ENCODE data around the gene SERF2.

Gene SERF2

DNA sequence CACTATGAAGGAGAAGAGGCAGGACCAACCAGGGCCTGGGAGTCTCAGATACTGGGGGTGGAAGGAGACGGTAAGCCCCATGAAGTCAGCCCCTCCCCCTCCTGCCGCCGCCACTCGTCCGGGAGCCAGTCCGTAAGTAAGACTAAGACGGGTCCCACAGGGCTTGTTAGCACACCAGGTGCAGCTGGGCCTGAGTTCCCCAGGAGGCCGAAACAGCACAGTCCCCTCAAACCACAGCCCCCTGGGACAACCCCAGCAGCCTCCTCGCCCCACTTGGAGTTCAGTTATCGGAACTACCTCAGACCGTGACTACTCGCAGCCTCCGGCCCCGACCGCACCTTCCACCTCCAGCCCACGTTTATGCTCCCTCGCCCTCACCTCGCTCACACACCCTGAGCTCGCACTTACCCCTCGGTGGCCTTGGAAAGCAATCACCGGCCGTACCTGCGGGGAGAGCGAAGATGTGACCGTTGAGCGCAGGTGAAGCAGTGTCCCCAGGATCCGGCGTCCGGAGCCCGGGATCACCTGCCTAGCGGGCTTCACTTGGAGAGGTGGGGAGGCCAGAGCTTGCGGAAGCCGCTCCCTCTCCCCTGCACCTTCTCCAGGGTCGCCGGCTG, 15.9 kb upstream of the SERF2 start:
- H3K4me3 ChIP-seq, result peak overlapping the region; percentile 59
- in situ Hi-C loops (cut with MboI; ENCODE audit: low sequenced_read_pairs), result no loop called here
- DNase-seq (ENCODE audit: low spot score in 2 of 2), result peak in 1 of 2 experiments; percentile 58
- H3K36me3 ChIP-seq (replicated peaks), result peaks cover 28% of the 10 kb centered on the region
- no peaks in the 10 kb centered on the region for H3K27me3 ChIP-seq (ENCODE audit: low read depth)
- no peaks in the 10 kb centered on the region for H3K9me3 ChIP-seq
- peaks cover 20% of the 10 kb centered on the region for H3K4me1 ChIP-seq

DNA sequence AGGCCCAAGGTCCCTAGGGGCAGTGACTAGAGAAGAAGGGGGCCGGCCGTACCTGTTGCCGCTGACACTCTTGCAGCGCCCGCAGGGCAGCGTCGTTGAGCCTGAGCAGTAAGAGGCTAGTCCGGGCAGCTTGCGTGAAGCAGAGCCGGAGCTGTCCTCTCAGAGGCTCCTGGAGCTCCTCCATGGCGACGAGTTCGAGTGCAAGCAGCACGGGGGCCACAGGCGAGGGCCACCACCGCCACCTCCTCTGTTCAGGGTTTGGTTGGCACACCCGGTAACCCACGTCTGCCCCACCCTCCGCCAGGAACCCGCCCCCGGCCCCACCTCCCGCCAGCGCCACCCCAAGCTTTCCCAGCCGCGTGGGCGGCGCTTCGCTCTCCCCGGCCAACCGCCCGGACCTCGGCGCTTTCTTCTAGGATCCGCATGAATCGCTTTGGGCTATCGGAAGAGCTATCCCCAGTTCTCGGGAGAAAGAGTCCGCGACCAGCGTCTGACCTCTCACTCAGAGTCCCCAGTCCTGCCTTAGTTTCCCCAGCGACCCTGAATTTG, 15.3 kb upstream of the SERF2 start, which contains the start of gene ELL3:
ELL3 (minus strand) TSS at position 249 of the 549 bp plus-strand sequence; CDS start at position 184, 65 bp downstream.
- H3K4me3 ChIP-seq, result peak within 1 kb of the TSS; percentile 59

DNA sequence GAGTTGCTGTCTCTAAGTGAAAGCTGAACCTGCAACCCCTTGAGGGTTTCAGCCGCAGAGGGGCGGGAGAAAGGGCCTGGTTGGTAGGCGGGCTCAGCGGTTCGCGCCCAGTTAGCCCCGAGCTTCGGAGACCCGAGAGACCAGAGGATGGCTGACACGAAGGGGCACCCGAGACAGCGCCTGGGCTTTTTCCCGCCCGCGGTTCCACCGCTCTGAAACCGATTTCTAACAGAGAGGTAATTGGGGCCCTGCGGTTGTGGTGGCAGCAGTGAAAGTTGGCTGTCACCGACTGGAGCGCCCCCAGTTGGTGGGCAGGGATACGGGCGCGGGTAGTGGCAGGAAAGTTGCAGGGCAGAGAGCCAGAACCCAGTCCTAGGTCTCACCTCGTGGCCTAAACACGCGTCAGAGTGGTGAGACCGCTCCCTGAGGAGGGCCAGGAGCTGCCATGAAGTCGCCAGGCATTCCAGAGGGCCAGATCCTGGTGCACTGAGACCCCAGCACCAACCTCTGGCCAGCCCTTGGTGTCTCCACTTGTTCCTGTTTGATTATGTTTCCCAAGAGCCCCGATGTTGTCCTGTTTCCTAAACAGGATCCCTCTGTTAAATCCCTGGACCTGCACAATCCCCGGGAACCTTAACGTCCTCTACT, 14.7 kb upstream of the SERF2 start:
- H3K9me3 ChIP-seq, result no peaks in the 10 kb centered on the region
- DNase-seq (ENCODE audit: low spot score in 2 of 2), result peak; percentile 65 to 83
- H3K4me1 ChIP-seq, result peaks cover 20% of the 10 kb centered on the region
- in situ Hi-C loops (cut with MboI; ENCODE audit: low sequenced_read_pairs), result no loop called here
- H3K36me3 ChIP-seq (replicated peaks), result peaks cover 17% of the 10 kb centered on the region
- H3K27me3 ChIP-seq (ENCODE audit: low read depth), result no peaks in the 10 kb centered on the region
- H3K4me3 ChIP-seq, result peak overlapping the region; percentile 59

More for the DNA sequence above, 15.3 kb upstream of the SERF2 start, which contains the start of gene ELL3:
- peaks cover 23% of the 10 kb centered on the region for H3K36me3 ChIP-seq (replicated peaks)
- H3K9me3 ChIP-seq, result no peaks in the 10 kb centered on the region
- peaks cover 20% of the 10 kb centered on the region for H3K4me1 ChIP-seq
- H3K27me3 ChIP-seq (ENCODE audit: low read depth), result no peaks in the 10 kb centered on the region
- in situ Hi-C loops (cut with MboI; ENCODE audit: low sequenced_read_pairs), result no loop called here
- DNase-seq (ENCODE audit: low spot score in 2 of 2), result peak; percentile 67 to 90

DNA sequence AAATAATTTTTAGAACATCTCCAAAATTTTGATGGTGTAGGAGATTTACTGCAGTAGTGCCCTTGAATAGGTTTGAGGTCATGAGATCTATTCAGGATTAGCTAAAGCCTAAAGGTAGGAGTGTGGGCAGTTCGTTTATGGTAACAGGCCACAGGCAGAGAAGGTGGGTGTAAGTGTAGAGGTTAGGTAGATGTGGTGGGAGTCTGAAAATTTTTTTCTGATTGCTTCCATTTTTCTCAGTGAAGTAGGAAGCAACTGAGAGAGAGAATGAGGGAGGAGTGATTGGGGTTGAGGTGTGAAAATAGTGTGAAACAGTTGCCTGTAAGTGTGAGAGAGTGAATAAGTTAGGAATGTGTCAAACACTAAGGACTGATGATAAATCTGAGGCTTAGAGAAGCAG, 13.1 kb upstream of the SERF2 start:
- in situ Hi-C loops (cut with MboI; ENCODE audit: low sequenced_read_pairs), result no loop called here
- Histone ChIP-seq H3K36me3 (replicated peaks) (peaks cover 7% of the 10 kb centered on the region; the same call in 1 of the 2 replicates), H3K27me3 (ENCODE audit: low read depth) (no peaks in the 10 kb centered on the region), H3K4me1 (peaks cover 20% of the 10 kb centered on the region), H3K9me3 (no peaks in the 10 kb centered on the region), H3K4me3 (no peak overlapping the region)
- DNase-seq (ENCODE audit: low spot score in 2 of 2), result no peak

DNA sequence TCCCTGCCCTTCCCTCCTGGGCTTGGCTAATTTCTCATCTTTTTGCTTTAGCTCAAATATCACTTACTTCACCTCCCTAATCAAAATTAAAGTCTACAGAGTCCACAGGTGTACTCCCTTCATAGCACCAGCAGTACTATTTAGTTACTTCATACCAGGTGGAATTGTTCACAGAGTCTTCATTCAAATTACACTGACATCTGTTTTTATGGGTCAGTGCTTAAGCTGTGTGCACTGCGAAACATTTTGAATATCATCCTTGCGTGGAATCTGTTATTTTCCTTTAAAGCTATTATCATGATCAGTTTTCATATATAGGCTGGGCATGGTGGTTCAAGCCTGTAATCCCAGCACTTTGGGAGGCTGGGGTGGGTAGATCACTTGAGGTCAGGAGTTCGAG, 2.7 kb upstream of the SERF2 start:
- H3K9me3 ChIP-seq, result no peaks in the 10 kb centered on the region
- no peaks in the 10 kb centered on the region for H3K27me3 ChIP-seq (ENCODE audit: low read depth)
- no peak for DNase-seq (ENCODE audit: low spot score in 2 of 2)
- peaks cover 19% of the 10 kb centered on the region for H3K4me1 ChIP-seq
- peaks cover 21% of the 10 kb centered on the region for H3K36me3 ChIP-seq (replicated peaks)
- in situ Hi-C loops (cut with MboI; ENCODE audit: low sequenced_read_pairs), result no loop called here
- no peak overlapping the region for H3K4me3 ChIP-seq

DNA sequence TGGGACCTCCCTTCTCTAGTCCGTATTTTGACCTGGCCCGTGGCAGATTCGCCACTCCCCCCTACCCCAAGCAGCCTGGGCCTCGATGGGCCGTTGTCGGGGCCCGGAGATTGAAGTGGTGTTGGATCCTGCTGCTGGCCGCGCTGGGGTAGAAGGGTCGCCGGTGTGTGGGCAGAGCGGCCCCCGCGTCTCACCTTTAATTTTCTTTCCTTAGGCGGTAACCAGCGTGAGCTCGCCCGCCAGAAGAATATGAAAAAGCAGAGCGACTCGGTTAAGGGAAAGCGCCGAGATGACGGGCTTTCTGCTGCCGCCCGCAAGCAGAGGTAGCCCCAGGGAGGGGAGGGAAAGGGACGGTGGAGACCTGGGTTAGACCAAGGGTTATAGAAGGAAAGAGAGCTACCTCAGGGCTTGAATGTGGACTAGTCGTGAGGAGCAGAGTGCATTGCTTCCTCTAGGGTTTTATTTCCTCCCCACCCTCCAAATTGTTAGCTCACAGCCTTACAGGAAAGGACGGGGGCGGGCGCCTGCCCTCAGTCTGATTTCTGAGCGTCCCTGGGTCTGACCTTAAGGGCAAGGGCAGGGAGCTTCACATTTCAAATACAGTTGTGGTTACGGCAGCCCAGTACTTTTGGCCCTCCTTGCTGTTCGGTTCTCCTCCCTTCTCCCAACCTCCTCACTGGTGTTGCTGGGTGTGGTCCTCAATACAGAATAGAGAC, 799 bp downstream of the SERF2 start:
- H3K36me3 ChIP-seq (replicated peaks), result peaks cover 45% of the 10 kb centered on the region
- in situ Hi-C loops (cut with MboI; ENCODE audit: low sequenced_read_pairs), result no loop called here
- no peaks in the 10 kb centered on the region for H3K27me3 ChIP-seq (ENCODE audit: low read depth)
- no peaks in the 10 kb centered on the region for H3K9me3 ChIP-seq
- peak overlapping the region; percentile 98 for H3K4me3 ChIP-seq
- no peak for DNase-seq (ENCODE audit: low spot score in 2 of 2)
- peaks cover 18% of the 10 kb centered on the region for H3K4me1 ChIP-seq

DNA sequence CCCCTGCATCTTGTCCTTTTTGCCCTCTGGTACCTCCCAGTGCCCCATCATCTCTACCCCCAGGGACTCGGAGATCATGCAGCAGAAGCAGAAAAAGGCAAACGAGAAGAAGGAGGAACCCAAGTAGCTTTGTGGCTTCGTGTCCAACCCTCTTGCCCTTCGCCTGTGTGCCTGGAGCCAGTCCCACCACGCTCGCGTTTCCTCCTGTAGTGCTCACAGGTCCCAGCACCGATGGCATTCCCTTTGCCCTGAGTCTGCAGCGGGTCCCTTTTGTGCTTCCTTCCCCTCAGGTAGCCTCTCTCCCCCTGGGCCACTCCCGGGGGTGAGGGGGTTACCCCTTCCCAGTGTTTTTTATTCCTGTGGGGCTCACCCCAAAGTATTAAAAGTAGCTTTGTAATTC, 1.5 kb downstream of the SERF2 start:
- Histone ChIP-seq H3K9me3 (no peaks in the 10 kb centered on the region), H3K36me3 (replicated peaks) (peaks cover 47% of the 10 kb centered on the region), H3K4me1 (peaks cover 12% of the 10 kb centered on the region), H3K27me3 (ENCODE audit: low read depth) (no peaks in the 10 kb centered on the region), H3K4me3 (peak overlapping the region; percentile 98)
- in situ Hi-C loops (cut with MboI; ENCODE audit: low sequenced_read_pairs), result no loop called here
- no peak for DNase-seq (ENCODE audit: low spot score in 2 of 2)

DNA sequence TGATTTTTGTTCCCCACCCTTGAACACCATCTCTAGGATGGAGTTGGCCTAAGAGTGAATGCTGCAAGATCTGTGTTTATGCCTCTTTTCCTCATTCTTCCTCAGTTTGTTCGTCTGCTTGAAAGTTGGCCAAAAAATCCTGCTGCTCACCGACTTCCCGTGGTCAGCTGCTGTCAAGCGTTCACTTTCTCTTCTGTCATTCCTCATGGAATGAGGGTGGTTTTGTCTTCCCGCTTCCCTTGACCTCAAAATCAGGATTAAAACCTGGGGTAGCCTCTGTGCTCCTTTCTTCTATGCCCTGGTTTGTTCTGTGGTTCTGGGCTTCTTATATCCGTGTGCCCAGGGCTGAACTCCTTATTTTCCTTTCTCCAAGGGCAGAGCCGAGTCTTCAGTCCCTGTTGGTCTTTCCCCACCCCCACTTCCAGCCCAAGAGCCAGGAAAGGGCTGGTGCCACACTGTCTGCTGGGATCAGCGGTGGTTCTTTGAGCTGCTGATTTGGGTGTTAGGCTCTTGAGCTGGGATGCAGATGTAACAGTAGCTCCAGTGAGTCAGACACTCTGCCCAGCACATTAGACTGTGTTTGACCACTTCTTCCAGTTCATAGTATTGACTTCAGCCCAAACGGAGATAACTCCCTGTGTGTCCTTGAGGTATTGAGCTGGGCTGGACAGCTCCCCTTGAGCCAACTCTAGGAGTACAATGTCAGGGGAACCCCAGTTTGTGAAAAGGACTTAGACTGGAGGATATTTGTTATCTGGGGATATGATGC, 2.3 kb downstream of the SERF2 start:
- in situ Hi-C loops (cut with MboI; ENCODE audit: low sequenced_read_pairs), result no loop called here
- Histone ChIP-seq H3K27me3 (ENCODE audit: low read depth) (no peaks in the 10 kb centered on the region), H3K9me3 (no peaks in the 10 kb centered on the region), H3K36me3 (replicated peaks) (peaks cover 55% of the 10 kb centered on the region), H3K4me3 (no peak overlapping the region), H3K4me1 (peaks cover 10% of the 10 kb centered on the region)
- no peak for DNase-seq (ENCODE audit: low spot score in 2 of 2)

DNA sequence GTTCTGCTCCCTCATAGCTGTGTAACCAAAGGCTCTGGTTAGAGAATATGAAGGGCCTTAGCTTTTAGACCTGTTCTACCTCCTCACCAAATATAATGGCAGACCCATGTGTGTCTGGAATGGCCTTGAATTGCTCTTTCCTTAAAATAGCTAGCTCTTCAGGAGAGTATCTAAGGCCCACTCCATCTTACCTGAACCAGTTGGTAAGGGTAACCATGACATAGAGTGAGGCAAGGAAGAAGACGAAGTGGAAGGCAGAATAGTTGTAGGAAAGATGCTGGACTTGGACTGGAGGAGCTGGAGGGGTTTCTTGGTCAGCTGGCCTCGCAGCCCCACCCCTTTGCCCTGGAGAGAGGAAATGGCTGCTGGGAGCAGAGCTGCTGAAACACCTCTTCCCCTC, 3.1 kb downstream of the SERF2 start:
- no peaks in the 10 kb centered on the region for H3K27me3 ChIP-seq (ENCODE audit: low read depth)
- peaks cover 63% of the 10 kb centered on the region for H3K36me3 ChIP-seq (replicated peaks)
- peaks cover 15% of the 10 kb centered on the region for H3K4me1 ChIP-seq
- in situ Hi-C loops (cut with MboI; ENCODE audit: low sequenced_read_pairs), result no loop called here
- no peaks in the 10 kb centered on the region for H3K9me3 ChIP-seq
- no peak for DNase-seq (ENCODE audit: low spot score in 2 of 2)
- no peak overlapping the region for H3K4me3 ChIP-seq

DNA sequence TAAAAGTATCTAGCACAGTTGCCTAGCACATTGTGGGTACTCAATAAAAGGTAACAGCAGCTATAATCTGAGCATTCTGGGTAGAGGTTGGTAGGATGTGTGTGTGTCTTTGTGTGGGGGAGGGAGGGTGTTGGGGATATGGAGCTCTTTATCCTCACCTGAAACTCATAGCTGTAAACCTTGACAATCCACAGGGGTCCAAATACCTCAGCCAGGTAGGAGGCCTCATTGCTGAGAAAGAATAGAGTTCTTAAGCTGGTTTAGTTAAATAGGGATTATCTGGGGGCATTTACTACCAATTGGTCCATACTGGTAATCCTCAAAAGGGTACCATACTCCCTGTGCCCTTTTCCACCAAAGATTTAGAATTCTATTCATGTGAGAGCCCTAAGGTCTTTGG, 3.9 kb downstream of the SERF2 start:
- H3K4me3 ChIP-seq, result no peak overlapping the region
- DNase-seq (ENCODE audit: low spot score in 2 of 2), result no peak
- H3K36me3 ChIP-seq (replicated peaks), result peaks cover 66% of the 10 kb centered on the region
- H3K4me1 ChIP-seq, result peaks cover 16% of the 10 kb centered on the region
- H3K27me3 ChIP-seq (ENCODE audit: low read depth), result no peaks in the 10 kb centered on the region
- in situ Hi-C loops (cut with MboI; ENCODE audit: low sequenced_read_pairs), result no loop called here
- no peaks in the 10 kb centered on the region for H3K9me3 ChIP-seq

DNA sequence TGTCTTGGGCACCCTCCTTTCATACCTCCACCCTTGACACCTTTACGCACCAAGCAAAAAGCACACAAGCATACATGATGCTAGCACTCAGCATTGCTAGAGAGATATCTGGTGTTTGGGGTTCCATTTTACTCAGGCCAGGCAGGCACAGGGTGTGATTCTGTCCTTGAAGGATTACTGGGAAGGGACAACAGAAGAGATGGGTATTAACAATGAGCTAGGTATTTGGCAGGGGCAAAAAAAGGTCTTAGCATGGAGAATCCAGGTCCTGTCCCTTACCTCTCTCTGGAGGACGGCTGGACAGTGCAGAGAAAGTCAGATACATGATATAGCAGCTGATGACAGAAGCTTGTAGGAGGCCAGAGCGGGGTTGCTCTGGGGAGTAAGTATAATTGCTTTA, 4.4 kb downstream of the SERF2 start:
- no peak overlapping the region for H3K4me3 ChIP-seq
- DNase-seq (ENCODE audit: low spot score in 2 of 2), result no peak
- H3K27me3 ChIP-seq (ENCODE audit: low read depth), result no peaks in the 10 kb centered on the region
- no peaks in the 10 kb centered on the region for H3K9me3 ChIP-seq
- peaks cover 13% of the 10 kb centered on the region for H3K4me1 ChIP-seq
- in situ Hi-C loops (cut with MboI; ENCODE audit: low sequenced_read_pairs), result no loop called here
- peaks cover 68% of the 10 kb centered on the region for H3K36me3 ChIP-seq (replicated peaks)

DNA sequence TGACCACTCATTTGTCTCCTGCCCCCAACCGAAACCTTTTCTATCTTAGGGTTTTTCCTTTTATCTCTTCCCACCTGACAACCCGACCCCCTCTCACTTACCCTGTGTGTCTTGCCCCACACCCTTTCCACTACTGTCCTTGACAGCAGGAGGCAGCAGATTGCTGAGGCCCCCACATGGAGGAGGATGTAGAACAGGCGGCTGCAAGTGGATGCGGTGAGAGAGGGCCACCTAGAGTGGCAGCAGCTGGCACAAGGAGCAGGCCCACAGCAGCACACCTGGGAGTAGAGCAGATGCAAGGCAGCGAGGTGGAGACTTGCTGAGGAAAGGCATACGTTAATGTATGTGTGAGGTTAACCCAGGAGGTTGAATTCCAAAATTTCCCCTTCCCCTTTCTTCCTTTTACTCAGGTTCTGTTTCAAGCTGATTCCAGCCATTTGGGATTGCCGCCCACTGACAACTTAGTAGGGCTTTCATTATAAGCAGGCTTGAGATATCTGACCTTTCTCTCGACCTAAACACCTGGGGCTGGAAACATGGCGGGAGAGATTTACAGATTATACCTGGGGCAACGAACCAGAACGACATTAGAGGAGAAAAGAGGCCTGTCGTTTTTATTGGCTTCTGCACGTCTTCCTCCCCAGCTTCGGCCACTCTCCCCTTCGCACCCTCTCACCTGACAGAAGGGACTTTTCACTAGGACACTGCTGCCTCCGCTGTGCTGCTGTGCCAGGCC, 7.3 kb downstream of the SERF2 start:
- Histone ChIP-seq H3K36me3 (replicated peaks) (peaks cover 61% of the 10 kb centered on the region), H3K9me3 (no peaks in the 10 kb centered on the region), H3K4me1 (peaks cover 6% of the 10 kb centered on the region), H3K27me3 (ENCODE audit: low read depth) (no peaks in the 10 kb centered on the region), H3K4me3 (no peak overlapping the region)
- in situ Hi-C loops (cut with MboI; ENCODE audit: low sequenced_read_pairs), result no loop called here
- no peak for DNase-seq (ENCODE audit: low spot score in 2 of 2)

DNA sequence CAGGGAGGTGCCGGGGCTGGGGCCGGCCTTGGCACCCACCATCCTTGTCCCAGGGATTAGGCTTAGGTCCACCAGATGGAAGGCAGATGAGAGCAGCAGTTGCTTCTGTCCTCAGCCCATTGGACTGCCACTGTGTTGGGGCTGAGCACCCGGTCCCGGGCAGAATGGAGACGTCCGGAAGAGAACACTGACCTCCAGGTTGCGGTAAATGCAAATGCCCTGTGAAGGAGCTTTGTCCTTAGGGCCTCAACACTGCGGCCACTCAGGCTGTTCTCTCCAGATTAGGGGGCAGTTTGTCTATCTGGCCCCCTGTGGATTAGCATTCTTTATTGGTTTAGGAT, 7.8 kb downstream of the SERF2 start, which contains the start of gene SERINC4:
SERINC4 (minus strand) TSS at position 276 of the 341 bp plus-strand sequence; CDS start at position 42, 234 bp downstream.
- no peaks in the 10 kb centered on the region for H3K27me3 ChIP-seq (ENCODE audit: low read depth)
- peaks cover 61% of the 10 kb centered on the region for H3K36me3 ChIP-seq (replicated peaks)
- DNase-seq (ENCODE audit: low spot score in 2 of 2), result no peak
- no peaks in the 10 kb centered on the region for H3K9me3 ChIP-seq
- peaks cover 6% of the 10 kb centered on the region for H3K4me1 ChIP-seq
- peak within 1 kb of the TSS; percentile 75 for H3K4me3 ChIP-seq
- in situ Hi-C loops (cut with MboI; ENCODE audit: low sequenced_read_pairs), result no loop called here

Data from HAP-1 (cell line).